T-helper 2 cell (primary cell): ENCODE results near the gene GPR146.

Experiments used
- DNase-seq, 5 experiments: peaks; one replicate each; pipeline versions ENCODE4 v3.0.0 to v3.0.0-alpha.2; 2012 to 2022

The GPR146 gene

DNA sequence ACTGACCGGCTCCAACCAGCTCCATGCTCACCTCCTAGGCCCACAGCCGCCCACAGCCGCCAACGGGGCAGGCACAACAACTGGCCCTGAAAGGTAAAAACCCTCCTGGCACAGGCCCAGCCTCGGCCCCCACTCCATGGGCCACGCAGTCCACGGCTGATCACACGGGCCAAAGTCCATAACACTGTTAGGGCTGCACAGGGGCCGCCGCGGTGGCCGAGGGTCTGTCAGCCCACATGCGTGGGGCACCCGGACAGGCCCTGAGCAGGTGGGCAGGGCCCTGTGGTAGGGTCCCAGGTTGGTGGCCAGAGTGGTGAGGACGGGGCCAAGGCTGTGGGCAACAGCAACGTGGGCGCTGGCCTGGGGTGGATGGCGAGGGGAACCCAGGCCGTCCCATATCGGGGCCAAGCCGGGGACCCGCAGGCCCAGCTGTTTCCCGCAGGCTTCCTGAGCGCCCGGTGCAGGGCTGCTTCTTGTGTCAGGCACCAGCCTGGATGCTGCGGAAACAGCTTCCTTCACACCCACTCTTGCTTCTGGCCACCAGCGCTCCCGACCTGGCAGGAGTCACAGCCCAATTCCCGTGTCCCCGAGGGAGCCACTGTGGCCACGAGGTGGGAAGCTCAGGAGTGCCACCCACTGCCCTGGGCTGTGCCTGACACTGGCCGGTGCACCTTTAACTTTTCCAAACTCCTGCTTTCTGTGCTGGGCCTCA, 32.2 kb upstream of the GPR146 start:
- no peak for DNase-seq

DNA sequence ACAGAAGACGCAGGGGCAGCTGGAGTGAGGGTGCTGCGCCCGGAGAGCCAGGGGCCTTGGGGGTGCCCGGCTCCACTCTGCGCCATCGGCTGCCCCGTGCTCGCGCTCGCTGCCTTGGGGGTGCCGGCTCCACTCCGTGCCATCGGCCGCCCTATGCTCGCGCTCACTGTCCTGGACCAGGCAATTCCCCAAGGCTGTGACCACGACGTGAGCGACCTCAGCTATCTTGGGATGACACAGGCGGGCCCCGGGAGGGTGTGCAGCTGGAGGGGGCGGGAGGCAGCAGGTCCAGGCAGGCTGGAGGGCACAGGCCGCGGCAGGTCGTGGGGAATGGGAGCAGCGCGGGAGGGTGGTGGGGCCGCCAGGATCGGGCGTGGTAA, 31.6 kb upstream of the GPR146 start:
- no peak for DNase-seq

DNA sequence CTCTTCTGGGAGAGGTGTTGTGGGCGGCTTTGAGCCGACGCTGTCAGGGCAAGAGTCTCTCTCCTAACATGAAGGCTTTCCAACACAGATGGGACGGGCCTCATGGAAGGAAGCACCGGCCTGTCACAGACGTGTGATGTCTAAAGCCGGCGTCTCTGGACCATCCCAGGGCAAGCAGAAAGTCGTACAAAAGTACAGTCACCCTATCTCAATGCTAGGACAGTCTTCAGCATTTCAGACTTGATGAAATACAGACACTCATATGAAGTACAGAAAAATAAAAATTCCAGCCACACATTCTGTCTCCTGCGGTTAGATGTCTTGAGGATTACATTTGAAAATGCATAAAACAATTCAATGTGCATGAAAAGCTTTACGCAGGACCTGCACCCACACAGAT, 30.8 kb upstream of the GPR146 start:
- no peak for DNase-seq

- no peak for DNase-seq
Measured at GRCh38 chr7:1014681-1015080, 29.7 kb upstream of the GPR146 start.

- DNase-seq, result no peak
Measured at GRCh38 chr7:1015196-1016121, 28.9 kb upstream of the GPR146 start.

DNA sequence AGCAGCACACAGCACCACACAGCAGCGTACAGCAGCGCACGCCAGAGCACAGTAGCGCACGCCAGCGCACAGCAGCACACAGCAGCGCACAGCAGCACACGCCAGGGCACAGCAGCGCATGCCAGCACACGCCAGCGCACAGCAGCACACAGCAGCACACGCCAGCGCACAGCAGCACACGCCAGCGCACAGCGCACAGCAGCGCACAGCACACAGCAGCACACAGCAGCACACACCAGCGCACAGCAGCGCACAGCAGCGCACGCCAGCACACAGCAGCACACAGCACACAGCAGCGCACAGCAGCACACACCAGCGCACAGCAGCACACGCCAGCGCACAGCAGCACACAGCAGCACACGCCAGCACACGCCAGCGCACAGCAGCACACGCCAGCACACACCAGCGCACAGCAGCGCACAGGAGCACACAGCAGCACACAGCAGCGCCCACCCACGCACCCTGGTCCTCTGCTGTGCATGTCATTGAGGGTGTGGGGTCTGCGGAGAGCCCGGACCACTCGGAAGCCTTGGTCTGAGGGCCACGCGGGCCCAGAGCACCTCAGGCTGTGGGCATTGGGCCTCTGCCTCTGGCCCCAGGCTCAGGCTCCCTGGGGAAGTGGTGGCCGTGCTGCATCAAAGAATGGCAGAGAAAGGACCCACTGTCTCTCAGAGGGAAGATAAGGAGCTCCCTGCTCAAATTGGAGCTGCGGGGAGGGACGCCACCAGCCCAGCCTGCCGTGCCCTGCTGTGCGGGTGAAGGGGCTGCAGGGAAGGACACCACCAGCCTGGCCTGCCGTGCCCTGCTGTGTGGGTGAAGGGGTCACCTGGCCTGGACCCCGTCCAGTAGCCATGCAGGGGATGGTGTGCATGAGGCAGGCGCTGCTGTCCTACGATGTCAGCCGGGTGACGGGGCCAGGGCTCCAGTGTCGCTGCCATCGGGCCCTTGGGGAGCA, 27.5 kb upstream of the GPR146 start:
- no peak for DNase-seq

- no peak for DNase-seq
Measured at GRCh38 chr7:1017586-1018333, 26.6 kb upstream of the GPR146 start.

GRCh38 chr7:1018334-1018695, 26.0 kb upstream of the GPR146 start:
- DNase-seq, result no peak

DNA sequence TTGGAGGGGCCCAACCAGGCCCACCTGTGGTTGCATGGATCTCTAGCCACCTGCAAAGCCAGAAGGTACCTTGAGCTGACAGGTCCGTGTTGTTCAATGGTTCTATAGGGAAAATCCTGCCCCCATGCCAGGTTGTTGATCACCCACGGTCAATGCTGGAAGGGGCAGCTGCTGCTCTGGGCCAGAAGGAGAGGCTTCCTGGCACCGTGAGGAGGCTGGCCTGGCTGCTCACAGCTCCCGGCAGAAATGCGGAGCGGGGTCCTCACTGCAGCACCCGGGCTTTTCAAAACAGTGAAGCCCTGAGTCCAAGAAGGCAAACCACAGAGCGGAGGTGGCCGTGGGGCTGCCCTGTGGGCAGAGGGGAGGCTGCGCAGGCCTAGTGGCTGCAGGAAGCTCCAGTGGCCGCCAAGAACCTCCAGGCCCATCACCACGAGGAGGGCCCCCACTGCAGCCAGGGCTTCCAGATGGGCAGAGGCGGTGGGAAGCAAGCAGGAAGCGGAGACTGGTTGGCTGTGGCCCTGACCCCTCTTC, 25.0 kb upstream of the GPR146 start:
- no peak for DNase-seq

DNA sequence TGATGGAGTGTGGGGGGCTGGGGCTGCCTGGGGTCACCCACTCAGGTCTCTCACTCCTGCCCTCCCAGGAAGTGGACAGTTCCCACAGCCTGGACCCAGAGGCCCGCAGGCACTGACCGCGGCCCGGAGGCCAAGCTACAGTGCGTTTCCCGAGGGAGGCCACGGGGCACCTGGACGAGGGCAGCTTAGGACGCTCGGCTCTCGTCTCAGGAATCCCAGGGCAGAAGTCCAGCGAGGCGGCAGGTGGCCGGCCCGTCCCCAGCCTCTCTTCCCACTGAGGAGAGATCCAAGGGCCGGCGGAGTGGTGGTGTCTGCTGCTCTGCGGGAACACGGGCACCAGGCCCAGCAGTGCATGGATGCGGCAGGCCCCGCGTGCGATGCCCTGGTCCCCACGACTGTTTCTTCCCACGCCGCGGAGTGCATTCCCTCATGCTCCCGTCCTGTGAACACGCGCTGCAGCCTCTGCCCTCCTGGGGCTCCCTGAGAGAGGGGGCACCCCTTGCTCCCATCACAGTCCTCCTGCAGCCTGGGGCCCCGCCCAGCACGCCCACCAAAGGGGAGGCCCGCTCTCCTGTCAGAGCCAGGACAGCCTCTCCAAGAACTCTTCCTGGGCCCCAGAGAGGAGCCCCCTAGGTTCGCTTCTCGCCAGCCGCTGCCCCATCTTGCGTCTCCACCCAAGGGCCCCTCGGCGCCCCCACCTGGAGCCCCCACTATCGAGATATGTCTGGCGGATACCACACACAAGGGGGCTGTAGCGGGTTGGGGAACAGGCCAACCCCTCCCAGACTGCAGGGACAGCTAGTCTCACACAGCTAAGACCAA, 24.3 kb upstream of the GPR146 start:
- no peak for DNase-seq

- peak in 1 of 5 experiments; percentile 25 for DNase-seq
Measured at GRCh38 chr7:1020849-1021251, 23.5 kb upstream of the GPR146 start.

DNA sequence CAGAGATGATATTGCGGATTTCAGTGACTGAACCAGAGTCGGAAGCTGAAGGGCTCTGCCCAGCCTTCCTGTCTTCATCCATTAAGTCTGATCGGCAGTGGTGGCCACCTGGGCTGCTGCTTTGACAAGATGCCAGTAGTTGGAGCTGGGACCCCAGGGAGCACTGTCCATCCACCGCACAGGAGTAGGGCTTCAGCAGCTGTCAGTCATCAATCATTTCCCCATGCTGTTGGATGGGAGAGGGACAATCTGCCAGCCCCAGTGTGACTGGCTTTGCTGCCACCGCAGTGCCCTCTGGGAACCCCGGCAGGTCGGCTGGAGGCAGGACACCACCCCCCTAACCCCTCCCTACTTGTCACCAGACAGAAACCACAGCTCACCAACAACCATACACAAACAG, 23.0 kb upstream of the GPR146 start:
- no peak for DNase-seq

DNA sequence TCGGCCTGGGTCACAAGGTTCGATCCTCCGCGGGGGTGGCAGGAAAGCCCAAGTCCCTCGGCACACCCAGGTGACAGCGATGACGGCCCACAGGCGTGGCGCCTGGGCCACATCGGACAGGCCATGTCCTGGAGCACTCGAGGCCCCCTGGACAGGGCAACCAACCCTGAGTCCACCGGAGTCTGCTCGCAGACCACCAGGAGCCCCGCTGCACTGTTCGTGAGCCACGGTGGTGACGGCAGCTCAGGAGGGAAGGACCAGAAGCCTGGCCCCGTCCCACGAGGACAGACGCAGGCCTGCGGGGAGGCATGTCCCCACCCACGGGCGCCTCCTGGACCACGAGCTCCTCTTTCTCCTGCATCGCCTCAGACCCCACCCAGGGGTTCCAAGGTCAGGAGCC, 22.4 kb upstream of the GPR146 start:
- DNase-seq, result no peak

- no peak for DNase-seq
Measured at GRCh38 chr7:1022356-1022755, 22.0 kb upstream of the GPR146 start.

- no peak for DNase-seq
Measured at GRCh38 chr7:1022801-1023465, 21.4 kb upstream of the GPR146 start.

DNA sequence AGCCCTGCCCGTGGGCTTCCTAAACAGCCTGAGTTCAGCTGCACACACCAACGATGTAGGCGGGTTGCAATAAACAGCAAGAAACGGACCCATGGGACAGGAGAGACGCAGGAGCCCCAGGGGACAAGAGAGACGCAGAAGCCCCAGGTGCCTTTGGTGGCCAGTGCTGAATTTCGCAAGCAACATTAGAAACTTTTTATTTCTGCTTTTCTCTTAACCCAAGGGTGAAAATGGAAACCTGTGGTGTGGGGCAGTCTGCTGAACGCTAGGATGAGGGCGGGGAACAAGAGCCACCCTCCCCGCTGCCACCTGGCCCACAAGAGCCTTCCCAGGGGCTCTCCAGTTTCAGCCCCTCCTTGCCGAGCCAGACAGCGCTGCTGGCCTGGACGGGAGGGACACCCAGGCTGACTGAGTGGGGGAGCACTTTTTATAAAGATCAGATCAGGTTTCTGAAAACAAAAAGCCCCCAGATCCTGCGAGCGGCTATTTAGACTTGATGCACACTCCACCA, 20.0 kb upstream of the GPR146 start:
- no peak for DNase-seq

DNA sequence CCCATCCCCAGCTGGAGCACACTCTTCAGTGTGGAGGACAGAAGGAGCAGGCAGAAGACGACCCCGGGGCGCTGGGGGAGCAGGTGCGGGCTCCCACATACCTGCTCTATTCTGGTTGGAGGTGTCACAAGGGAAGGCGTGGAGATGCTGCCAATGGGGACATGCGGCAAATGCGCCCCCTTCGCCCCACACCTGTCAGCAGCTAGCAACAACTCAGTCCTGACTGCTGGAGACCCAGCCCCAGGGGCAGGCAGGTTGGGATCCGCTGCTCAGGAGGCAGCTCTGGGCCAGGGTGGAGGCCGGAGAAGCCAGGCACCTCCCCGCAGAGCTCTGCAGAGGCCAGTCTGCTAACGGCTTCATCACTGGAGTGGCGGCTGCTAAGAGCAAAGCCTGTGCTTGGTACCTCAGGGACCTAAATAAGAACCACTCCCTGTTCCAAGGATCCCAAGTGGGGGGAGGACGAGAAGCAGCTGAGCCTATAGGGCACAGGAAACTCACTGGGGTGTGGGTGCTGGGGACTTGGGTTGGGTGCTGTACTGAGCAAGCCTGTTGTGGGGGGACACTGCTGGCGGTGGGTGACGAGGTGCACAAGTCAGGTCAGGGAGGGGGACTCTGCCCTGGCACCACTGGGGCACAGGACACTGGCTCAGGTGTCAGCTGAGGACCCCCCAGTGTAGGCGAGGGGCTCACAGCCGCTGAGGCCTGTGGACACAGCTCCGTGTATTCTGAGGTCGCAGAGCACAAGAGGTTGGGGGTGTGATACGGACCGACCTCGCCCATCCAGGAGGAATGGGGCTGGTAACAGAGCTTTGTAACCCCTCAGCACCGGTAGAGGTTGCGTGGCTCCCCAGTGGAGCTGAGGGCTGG, 19.2 kb upstream of the GPR146 start:
- no peak for DNase-seq

DNA sequence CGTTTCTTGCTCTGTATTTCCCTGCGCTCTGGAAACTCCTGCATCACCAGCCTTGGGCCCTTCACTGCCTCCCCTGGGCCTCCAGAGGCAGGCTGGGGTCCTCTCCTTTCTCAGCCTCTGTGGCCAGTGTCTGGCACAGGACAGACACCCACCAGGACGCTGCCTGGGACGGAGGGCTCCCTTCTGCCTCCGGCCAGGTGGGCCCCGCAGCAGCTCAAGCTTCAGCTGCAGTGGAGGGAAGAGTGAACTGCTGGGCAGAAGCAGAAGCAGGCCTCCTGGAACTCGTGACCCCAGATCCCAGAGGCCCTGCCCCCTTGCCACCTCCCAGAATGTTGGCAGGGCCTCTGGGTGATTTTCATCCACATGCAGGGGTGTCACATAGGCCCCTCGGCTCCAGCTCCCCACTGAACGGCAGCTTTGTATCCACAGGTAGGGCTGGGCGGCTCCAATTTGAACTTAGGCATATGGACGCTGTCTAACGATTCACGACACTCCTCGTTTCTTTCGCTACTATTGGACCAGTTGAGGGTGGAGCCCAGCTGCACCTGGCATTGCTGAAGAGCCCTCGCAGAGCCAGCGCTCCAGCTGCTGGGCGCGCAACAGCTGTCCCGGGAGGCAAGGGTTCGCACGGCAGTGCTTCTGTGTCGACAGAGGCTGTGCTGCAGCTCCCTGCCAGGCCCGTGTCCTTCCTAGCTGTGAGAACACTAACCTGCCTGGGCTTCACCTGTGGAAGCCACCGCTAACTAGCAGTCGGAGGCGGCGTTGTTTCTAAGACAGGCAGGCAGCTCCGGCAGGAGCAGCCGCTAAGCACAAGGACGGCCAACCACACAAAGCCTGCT, 18.4 kb upstream of the GPR146 start:
- no peak for DNase-seq
